Stomach (tissue), 9 donors: ENCODE data around the gene PPP1R12B. TPM values are rescaled to one million over a fixed set of nuclear protein-coding genes. Genes with fewer than 3 reads are reported as not detected.

Experiments used
- DNase-seq, 2 donors: peaks; one replicate each; pipeline versions ENCODE4 v3.0.0 to v3.0.0-alpha.2; 2013 to 2019
- H3K27ac ChIP-seq, 5 donors: fragments of 200-600 bp in 4 of 5; sonication (generic) in 4 of 5; one replicate each; pipeline ENCODE4 v1.5.1; 2013 to 2019; ENCODE audit warnings: mild to moderate bottlenecking in 1 of 5, moderate library complexity in 1 of 5
- H3K27me3 ChIP-seq, 3 donors: fragments of 200-600 bp; sonication (generic); one replicate each; pipeline ENCODE4 v1.5.1; 2017 to 2019; ENCODE audit warnings: mixed run types in 1 of 3
- H3K36me3 ChIP-seq, 4 donors: fragments of 200-600 bp; sonication (generic); 1 replicate in 3 of 4; 2 replicates in 1 of 4; pipeline ENCODE4 v1.5.1; 2016 to 2019
- H3K4me1 ChIP-seq, 4 donors: fragments of 200-600 bp; sonication (generic); one replicate each; pipeline ENCODE4 v1.5.1; 2016 to 2019
- H3K4me3 ChIP-seq, 4 donors: fragments of 200-600 bp; sonication (generic) in 3 of 4; one replicate each; pipeline ENCODE4 v1.5.1; 2016 to 2019; ENCODE audit warnings: mild to moderate bottlenecking in 1 of 4
- H3K9me3 ChIP-seq, 4 donors: fragments of 200-600 bp; sonication (generic); one replicate each; pipeline ENCODE4 v1.5.1; 2016 to 2019
- EP300 ChIP-seq: sonication (generic); formaldehyde crosslinking; IDR thresholded peaks from one replicate; pipeline ENCODE4 v1.6.1; 2017; ENCODE audit warnings: antibody characterized with exemption
- POLR2A ChIP-seq, 4 donors: fragments of 450-650 bp; IDR thresholded peaks; one replicate each; pipeline ENCODE4 v1.6.1; 2016; ENCODE audit warnings: antibody characterized with exemption in 4 of 4, control low read depth in 2 of 4, mild to moderate bottlenecking in 1 of 4, moderate library complexity in 1 of 4
- POLR2AphosphoS5 ChIP-seq, 3 donors: sonication (generic); formaldehyde crosslinking; IDR thresholded peaks; one replicate each; pipeline ENCODE4 v1.6.1; 2016; ENCODE audit warnings: antibody characterized with exemption in 3 of 3
- WGBS, 5 donors: extraction: QIAGEN DNeasy Blood & Tissue Kit in 3 of 5; methylation state at CpG; one replicate each; pipeline versions ENCODE4 v1.1.5 to v1.1.7; 2013 to 2018; 5-methylcytosine and 5-hydroxymethylcytosine counted together
- intact Hi-C: fragments of 100-400 bp; cut with DNase I; formaldehyde crosslinking; loops from one replicate; pipeline ENCODE4 v1.15.1; 2023; ENCODE audit warnings: low total_unique reads
- polyA plus RNA-seq, 3 donors: library from polyadenylated mRNA; stranded (reverse); fragments of 200-250 nt; gene quantifications; one replicate each; pipeline ENCODE4 v1.2.3, GENCODE V29; 2013
- total RNA-seq, 5 donors: library from RNA; depleted of rRNA; stranded (reverse); fragments of >200 nt; gene quantifications; one replicate each; pipeline versions ENCODE4 v1.1.0 to v1.2.3, GENCODE V29; 2014 to 2016
- TF ChIP-seq, protein P1 (sequence below), 7 experiments: fragments of 450-650 bp in 4 of 7; fragments of 200-600 bp in 3 of 7; sonication (generic) in 3 of 7; IDR thresholded peaks; one replicate each; pipeline ENCODE4 v1.5.1; 2016 to 2019; ENCODE audit warnings: antibody characterized with exemption in 7 of 7, control low read depth in 2 of 7, mild to moderate bottlenecking in 1 of 7
- donor health status: healthy with polysubstance abuse.
- donor health status: Bipolar disorder and iron deficiency.
- donor health status: healthy.

PPP1R12B gene
- total and polyA plus RNA-seq, 8 donors = 9.7 to 352 (median 96.0) TPM

- DNase-seq = no peak
- Histone ChIP-seq H3K27me3 (no peaks in the 10 kb centered on the region), H3K4me1 (peaks cover 0 to 64% (median 36%) of the 10 kb centered on the region in 4 donors), H3K9me3 (no peaks in the 10 kb centered on the region), H3K27ac (peak overlapping the region in 4 of 5 donors; percentile 78 to 88 (median 84)), H3K4me3 (no peak overlapping the region), H3K36me3 (peaks cover 0 to 25% (median 18%) of the 10 kb centered on the region in 4 donors)
- 87 to 96% (median 87%) methylated on average over 4 of the region's 4 CpGs for WGBS, 5 donors
- no peak for TF ChIP-seq EP300
- TF ChIP-seq, protein P1, sequence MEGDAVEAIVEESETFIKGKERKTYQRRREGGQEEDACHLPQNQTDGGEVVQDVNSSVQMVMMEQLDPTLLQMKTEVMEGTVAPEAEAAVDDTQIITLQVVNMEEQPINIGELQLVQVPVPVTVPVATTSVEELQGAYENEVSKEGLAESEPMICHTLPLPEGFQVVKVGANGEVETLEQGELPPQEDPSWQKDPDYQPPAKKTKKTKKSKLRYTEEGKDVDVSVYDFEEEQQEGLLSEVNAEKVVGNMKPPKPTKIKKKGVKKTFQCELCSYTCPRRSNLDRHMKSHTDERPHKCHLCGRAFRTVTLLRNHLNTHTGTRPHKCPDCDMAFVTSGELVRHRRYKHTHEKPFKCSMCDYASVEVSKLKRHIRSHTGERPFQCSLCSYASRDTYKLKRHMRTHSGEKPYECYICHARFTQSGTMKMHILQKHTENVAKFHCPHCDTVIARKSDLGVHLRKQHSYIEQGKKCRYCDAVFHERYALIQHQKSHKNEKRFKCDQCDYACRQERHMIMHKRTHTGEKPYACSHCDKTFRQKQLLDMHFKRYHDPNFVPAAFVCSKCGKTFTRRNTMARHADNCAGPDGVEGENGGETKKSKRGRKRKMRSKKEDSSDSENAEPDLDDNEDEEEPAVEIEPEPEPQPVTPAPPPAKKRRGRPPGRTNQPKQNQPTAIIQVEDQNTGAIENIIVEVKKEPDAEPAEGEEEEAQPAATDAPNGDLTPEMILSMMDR (IDR thresholded peaks at IDR 0.05) = no peak
- no peak for TF ChIP-seq POLR2AphosphoS5 (IDR thresholded peaks at IDR 0.05)
- no peak for TF ChIP-seq POLR2A (IDR thresholded peaks at IDR 0.05)
- intact Hi-C loops = no loop called here
These were observed 240.1 kb downstream of the PPP1R12B start for GRCh38 chr1:202588503-202589189.

GRCh38 chr1:202589190-202589930 lies 240.9 kb downstream of the PPP1R12B start:
- TF ChIP-seq POLR2A (IDR thresholded peaks at IDR 0.05) (no peak), EP300 (peak; percentile 78), POLR2AphosphoS5 (IDR thresholded peaks at IDR 0.05) (peak; percentile 79 to 93 (median 90))
- no peak overlapping the region for H3K4me3 ChIP-seq
- DNase-seq = peak; percentile 46 to 94
- no peaks in the 10 kb centered on the region for H3K9me3 ChIP-seq
- 55 to 76% (median 69%) methylated on average over 8 of the region's 8 CpGs for WGBS, 5 donors
- peak overlapping the region; percentile 34 to 88 (median 83) for H3K27ac ChIP-seq
- peaks cover 0 to 65% (median 36%) of the 10 kb centered on the region in 4 donors for H3K4me1 ChIP-seq
- peaks cover 0 to 20% (median 13%) of the 10 kb centered on the region in 4 donors for H3K36me3 ChIP-seq
- H3K27me3 ChIP-seq = no peaks in the 10 kb centered on the region
- intact Hi-C loops = no loop called here

DNA sequence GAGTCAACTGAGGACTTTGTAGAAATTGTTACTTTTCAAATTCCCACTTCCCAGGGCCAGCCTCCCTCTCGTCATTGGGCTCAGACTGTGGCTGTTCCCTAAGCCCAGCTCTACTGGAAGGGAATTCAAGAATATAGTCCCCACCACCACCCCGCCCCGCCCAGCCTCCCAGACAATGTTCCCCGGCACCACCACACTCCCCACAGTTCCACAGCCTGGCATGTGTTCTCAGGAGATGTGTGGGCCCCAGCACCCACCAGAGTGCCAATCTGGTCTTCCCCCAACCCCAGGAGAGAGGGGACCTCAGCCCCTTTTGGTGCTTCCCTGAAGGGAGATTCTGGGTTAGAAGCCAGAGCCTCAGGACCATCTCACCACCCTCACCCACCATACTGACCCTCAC lies 241.6 kb downstream of the PPP1R12B start:
- H3K27me3 ChIP-seq = no peaks in the 10 kb centered on the region
- H3K4me3 ChIP-seq = no peak overlapping the region
- no peak for TF ChIP-seq POLR2A (IDR thresholded peaks at IDR 0.05)
- no peak for TF ChIP-seq EP300
- TF ChIP-seq POLR2AphosphoS5 (IDR thresholded peaks at IDR 0.05) = no peak
- TF ChIP-seq, protein P1 (IDR thresholded peaks at IDR 0.05) = no peak
- no peaks in the 10 kb centered on the region for H3K9me3 ChIP-seq
- intact Hi-C loops = no loop called here
- no peak for DNase-seq
- peaks cover 0 to 62% (median 34%) of the 10 kb centered on the region in 4 donors for H3K4me1 ChIP-seq
- peak overlapping the region in 4 of 5 donors; percentile 78 to 88 (median 84) for H3K27ac ChIP-seq
- H3K36me3 ChIP-seq = peaks cover 0 to 18% (median 8%) of the 10 kb centered on the region in 4 donors
- WGBS, 5 donors = 91 to 94% (median 94%) methylated on average over 4 of the region's 4 CpGs

DNA sequence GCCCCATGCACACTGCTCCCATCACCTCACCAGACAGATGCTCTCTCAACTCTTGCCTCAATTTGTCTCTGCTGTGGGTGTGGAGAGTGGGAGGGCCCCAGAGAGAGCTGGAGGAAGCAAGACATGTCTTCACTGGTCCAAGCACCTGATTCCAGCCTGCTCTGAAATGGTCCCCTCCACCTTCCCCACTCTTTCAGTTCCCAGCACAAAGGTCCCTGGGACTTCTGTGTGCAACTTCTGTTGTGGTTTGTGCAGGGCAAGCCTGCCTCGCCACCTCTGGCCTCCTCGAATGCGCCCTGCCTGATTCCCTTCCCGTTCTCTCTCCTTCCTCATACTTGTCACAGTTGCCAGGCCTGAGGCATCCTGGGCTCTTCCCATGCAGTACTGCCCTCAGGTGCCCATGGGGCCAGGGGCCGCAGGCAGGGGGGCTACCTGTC lies 242.5 kb downstream of the PPP1R12B start:
- Histone ChIP-seq H3K4me3 (no peak overlapping the region), H3K27ac (peak overlapping the region in 4 of 5 donors; percentile 78 to 88 (median 84)), H3K36me3 (peaks cover 0 to 17% (median 8%) of the 10 kb centered on the region in 4 donors), H3K27me3 (no peaks in the 10 kb centered on the region), H3K4me1 (peaks cover 0 to 53% (median 27%) of the 10 kb centered on the region in 4 donors), H3K9me3 (no peaks in the 10 kb centered on the region)
- TF ChIP-seq POLR2A (IDR thresholded peaks at IDR 0.05) = no peak
- TF ChIP-seq EP300 = no peak
- TF ChIP-seq, protein P1 (IDR thresholded peaks at IDR 0.05) = no peak
- TF ChIP-seq POLR2AphosphoS5 (IDR thresholded peaks at IDR 0.05) = no peak
- 78 to 91% (median 84%) methylated on average over 5 of the region's 5 CpGs for WGBS, 5 donors
- no peak for DNase-seq
- intact Hi-C loops = no loop called here
